K562 (cell line): Measurements from ENCODE around the gene TRIO.

ENCODE experiments used
- CC2D1A ChIP-seq: fragments of 450-650 bp; IDR thresholded peaks from 2 replicates; pipeline ENCODE4 v1.6.1; 2017; ENCODE audit warnings: mild to moderate bottlenecking
- E4F1 ChIP-seq: fragments of 250-450 bp; sonication (Bioruptor Pico); IDR thresholded peaks from 2 replicates; pipeline ENCODE4 v1.5.0; 2021; ENCODE audit warnings: mild to moderate bottlenecking, borderline replicate concordance
- EP300 ChIP-seq: IDR thresholded peaks from 2 replicates; pipeline ENCODE4 v1.6.1; 2012; ENCODE audit warnings: low read length, improper control_type of control experiment
- FOXA3 ChIP-seq, 2 experiments: fragments of 450-650 bp in 1 of 2; sonication (generic) in 1 of 2; formaldehyde crosslinking; IDR thresholded peaks in 1 of 2; conservative IDR thresholded peaks in 1 of 2; 2 replicates each; pipeline versions ENCODE4 v1.4.0 to v1.8.0; 2020 to 2022; ENCODE audit warnings: mild to moderate bottlenecking in 2 of 2, missing genetic modification reagents in 1 of 2
- FOXJ3 ChIP-seq: sonication (generic); formaldehyde crosslinking; IDR thresholded peaks from 2 replicates; pipeline ENCODE4 v1.4.0; 2020; ENCODE audit warnings: mild to moderate bottlenecking, missing genetic modification reagents
- IRF2 ChIP-seq: sonication (generic); formaldehyde crosslinking; IDR thresholded peaks from 2 replicates; pipeline ENCODE4 v1.8.1; 2022; ENCODE audit warnings: mild to moderate bottlenecking, missing genetic modification reagents
- PHF21A ChIP-seq: fragments of 450-650 bp; IDR thresholded peaks from 2 replicates; pipeline ENCODE4 v1.6.1; 2017; ENCODE audit warnings: low read depth, borderline replicate concordance
- TCF7L2 ChIP-seq: fragments of 150-350 bp; IDR thresholded peaks from 2 replicates; pipeline ENCODE4 v1.6.1; 2016; ENCODE audit warnings: low read depth, mild to moderate bottlenecking, low read length, moderate library complexity
- ZNF639 ChIP-seq, 2 experiments: fragments of 200-800 bp in 1 of 2; sonication (Bioruptor generic) in 1 of 2; sonication (generic) in 1 of 2; formaldehyde crosslinking in 1 of 2; IDR thresholded peaks in 1 of 2; conservative IDR thresholded peaks in 1 of 2; 2 replicates each; pipeline versions ENCODE4 v1.5.0 to v1.6.1; 2016 to 2020; ENCODE audit warnings: missing compliant biosample characterization in 1 of 2, missing genetic modification characterization in 1 of 2, missing genetic modification reagents in 1 of 2

- TF ChIP-seq IRF2 (no peak), FOXJ3 (CRISPR knock-in tag) (no peak), CC2D1A (no peak), E4F1 (CRISPR knock-in tag) (no peak), PHF21A (no peak), EP300 (no peak), ZNF639 (CRISPR knock-in tag; conservative IDR thresholded peaks at IDR 0.05 in 1 of 2, IDR thresholded peaks at IDR 0.05 in 1 of 2) (no peak), FOXA3 (CRISPR knock-in tag; conservative IDR thresholded peaks at IDR 0.05 in 1 of 2, IDR thresholded peaks at IDR 0.05 in 1 of 2) (no peak), TCF7L2 (no peak)
Measured at GRCh38 chr5:14397717-14398116, 254.6 kb downstream of the TRIO start.
